ENCODE data around the gene EIPR1. TPM values are rescaled to one million over a fixed set of nuclear protein-coding genes. Genes with fewer than 3 reads are reported as not detected.

The EIPR1 gene
- total and polyA plus RNA-seq, 2 donors (not counting 1 experiment from before 2014, with no cell fraction given), result 22.3 to 23.9 TPM

- Histone ChIP-seq H3K79me2 (ENCODE audit: control insufficient read depth, insufficient read depth, low read length) (no peaks in the 10 kb centered on the region), H3K27me3 (ENCODE audit: control insufficient read depth, insufficient read depth, low read length) (no peaks in the 10 kb centered on the region), H3K27ac (ENCODE audit: insufficient read depth, low read length) (no peak overlapping the region), H4K20me1 (ENCODE audit: control insufficient read depth, extremely low read depth, insufficient read depth, low read length) (no peaks in the 10 kb centered on the region), H2AFZ (ENCODE audit: low read length) (no peak overlapping the region), H3K36me3 (ENCODE audit: control insufficient read depth, insufficient read depth, low read length) (no peaks in the 10 kb centered on the region), H3K9me3 (ENCODE audit: control insufficient read depth, insufficient read depth, low read depth, low read length) (no peaks in the 10 kb centered on the region), H3K9ac (ENCODE audit: insufficient read depth, low read length) (no peak overlapping the region), H3K4me2 (ENCODE audit: extremely low read depth, insufficient read depth, low read length) (no peak overlapping the region), H3K4me3 (replicated peaks in 1 of 4; ENCODE audit: control extremely low read depth in 1 of 4, insufficient read depth in 1 of 4, low read depth in 3 of 4, low read length in 4 of 4) (no peak overlapping the region), H3K4me1 (ENCODE audit: control insufficient read depth, extremely low read depth, insufficient read depth, low read length) (no peaks in the 10 kb centered on the region)
- TF ChIP-seq, protein P1, sequence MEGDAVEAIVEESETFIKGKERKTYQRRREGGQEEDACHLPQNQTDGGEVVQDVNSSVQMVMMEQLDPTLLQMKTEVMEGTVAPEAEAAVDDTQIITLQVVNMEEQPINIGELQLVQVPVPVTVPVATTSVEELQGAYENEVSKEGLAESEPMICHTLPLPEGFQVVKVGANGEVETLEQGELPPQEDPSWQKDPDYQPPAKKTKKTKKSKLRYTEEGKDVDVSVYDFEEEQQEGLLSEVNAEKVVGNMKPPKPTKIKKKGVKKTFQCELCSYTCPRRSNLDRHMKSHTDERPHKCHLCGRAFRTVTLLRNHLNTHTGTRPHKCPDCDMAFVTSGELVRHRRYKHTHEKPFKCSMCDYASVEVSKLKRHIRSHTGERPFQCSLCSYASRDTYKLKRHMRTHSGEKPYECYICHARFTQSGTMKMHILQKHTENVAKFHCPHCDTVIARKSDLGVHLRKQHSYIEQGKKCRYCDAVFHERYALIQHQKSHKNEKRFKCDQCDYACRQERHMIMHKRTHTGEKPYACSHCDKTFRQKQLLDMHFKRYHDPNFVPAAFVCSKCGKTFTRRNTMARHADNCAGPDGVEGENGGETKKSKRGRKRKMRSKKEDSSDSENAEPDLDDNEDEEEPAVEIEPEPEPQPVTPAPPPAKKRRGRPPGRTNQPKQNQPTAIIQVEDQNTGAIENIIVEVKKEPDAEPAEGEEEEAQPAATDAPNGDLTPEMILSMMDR (conservative IDR thresholded peaks at IDR 0.05 in 1 of 2, IDR thresholded peaks at IDR 0.05 in 1 of 2; ENCODE audit: low read depth in 1 of 2, low read length in 2 of 2), result no peak
- TF ChIP-seq EZH2 (IDR thresholded peaks at IDR 0.05; ENCODE audit: low read length, missing control alignments), result no peak
- DNase-seq (ENCODE audit: low read depth in 2 of 2), result no peak
These were observed 169.0 kb downstream of the EIPR1 start for GRCh38 chr2:3208591-3208990.

GRCh38 chr2:3208179-3208578 is 169.4 kb downstream of the EIPR1 start:
- TF ChIP-seq, protein P1 (conservative IDR thresholded peaks at IDR 0.05 in 1 of 2, IDR thresholded peaks at IDR 0.05 in 1 of 2; ENCODE audit: low read depth in 1 of 2, low read length in 2 of 2), result no peak
- no peak for TF ChIP-seq EZH2 (IDR thresholded peaks at IDR 0.05; ENCODE audit: low read length, missing control alignments)
- Histone ChIP-seq H2AFZ (ENCODE audit: low read length) (no peak overlapping the region), H3K4me1 (ENCODE audit: control insufficient read depth, extremely low read depth, insufficient read depth, low read length) (no peaks in the 10 kb centered on the region), H3K27me3 (ENCODE audit: control insufficient read depth, insufficient read depth, low read length) (no peaks in the 10 kb centered on the region), H3K27ac (ENCODE audit: insufficient read depth, low read length) (no peak overlapping the region), H3K4me3 (replicated peaks in 1 of 4; ENCODE audit: control extremely low read depth in 1 of 4, insufficient read depth in 1 of 4, low read depth in 3 of 4, low read length in 4 of 4) (no peak overlapping the region), H3K79me2 (ENCODE audit: control insufficient read depth, insufficient read depth, low read length) (no peaks in the 10 kb centered on the region), H3K36me3 (ENCODE audit: control insufficient read depth, insufficient read depth, low read length) (no peaks in the 10 kb centered on the region), H4K20me1 (ENCODE audit: control insufficient read depth, extremely low read depth, insufficient read depth, low read length) (no peaks in the 10 kb centered on the region), H3K9me3 (ENCODE audit: control insufficient read depth, insufficient read depth, low read depth, low read length) (no peaks in the 10 kb centered on the region), H3K9ac (ENCODE audit: insufficient read depth, low read length) (no peak overlapping the region), H3K4me2 (ENCODE audit: extremely low read depth, insufficient read depth, low read length) (no peak overlapping the region)
- DNase-seq (ENCODE audit: low read depth in 2 of 2), result no peak

DNA sequence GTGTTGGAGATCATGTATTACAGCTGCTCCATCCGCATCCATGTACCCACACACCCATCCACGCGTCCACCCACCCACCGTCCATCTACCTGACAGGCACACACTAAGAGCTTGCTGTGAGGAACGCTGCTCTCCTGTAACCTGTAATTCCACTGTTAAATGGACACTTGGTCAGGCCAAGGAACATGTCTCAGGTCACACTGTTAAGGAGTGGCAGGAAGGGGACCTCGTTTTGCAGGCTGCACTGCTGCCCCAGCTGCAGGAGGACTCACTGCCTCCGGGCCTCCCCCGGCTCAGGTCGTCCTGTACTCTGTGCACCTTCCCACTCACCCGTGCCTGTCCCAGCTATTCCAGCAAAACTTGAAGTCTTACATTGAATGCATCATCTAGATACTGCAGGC is 170.5 kb downstream of the EIPR1 start:
- Histone ChIP-seq H3K4me2 (ENCODE audit: extremely low read depth, insufficient read depth, low read length) (no peak overlapping the region), H3K9me3 (ENCODE audit: control insufficient read depth, insufficient read depth, low read depth, low read length) (no peaks in the 10 kb centered on the region)
- TF ChIP-seq EZH2 (IDR thresholded peaks at IDR 0.05; ENCODE audit: low read length, missing control alignments), result no peak
- TF ChIP-seq, protein P1 (conservative IDR thresholded peaks at IDR 0.05 in 1 of 2, IDR thresholded peaks at IDR 0.05 in 1 of 2; ENCODE audit: low read depth in 1 of 2, low read length in 2 of 2), result no peak

More for the DNA sequence above, 170.5 kb downstream of the EIPR1 start:
- Histone ChIP-seq H3K27me3 (ENCODE audit: control insufficient read depth, insufficient read depth, low read length) (no peaks in the 10 kb centered on the region), H3K4me3 (replicated peaks in 1 of 4; ENCODE audit: control extremely low read depth in 1 of 4, insufficient read depth in 1 of 4, low read depth in 3 of 4, low read length in 4 of 4) (no peak overlapping the region), H3K4me1 (ENCODE audit: control insufficient read depth, extremely low read depth, insufficient read depth, low read length) (no peaks in the 10 kb centered on the region), H4K20me1 (ENCODE audit: control insufficient read depth, extremely low read depth, insufficient read depth, low read length) (no peaks in the 10 kb centered on the region), H3K27ac (ENCODE audit: insufficient read depth, low read length) (no peak overlapping the region), H3K79me2 (ENCODE audit: control insufficient read depth, insufficient read depth, low read length) (no peaks in the 10 kb centered on the region), H2AFZ (ENCODE audit: low read length) (no peak overlapping the region), H3K36me3 (ENCODE audit: control insufficient read depth, insufficient read depth, low read length) (no peaks in the 10 kb centered on the region), H3K9ac (ENCODE audit: insufficient read depth, low read length) (no peak overlapping the region)
- DNase-seq (ENCODE audit: low read depth in 2 of 2), result no peak
